ENCODE data around the gene ADGRB3.
A peak's percentile ranks its signal among the peaks of the same experiment; 100 is the strongest.
"Not testable (repeated sequence)": the region's sequence is repeated elsewhere in the genome, so short reads cannot be mapped to it uniquely, and the experiment has no call there.

The ADGRB3 gene

DNA sequence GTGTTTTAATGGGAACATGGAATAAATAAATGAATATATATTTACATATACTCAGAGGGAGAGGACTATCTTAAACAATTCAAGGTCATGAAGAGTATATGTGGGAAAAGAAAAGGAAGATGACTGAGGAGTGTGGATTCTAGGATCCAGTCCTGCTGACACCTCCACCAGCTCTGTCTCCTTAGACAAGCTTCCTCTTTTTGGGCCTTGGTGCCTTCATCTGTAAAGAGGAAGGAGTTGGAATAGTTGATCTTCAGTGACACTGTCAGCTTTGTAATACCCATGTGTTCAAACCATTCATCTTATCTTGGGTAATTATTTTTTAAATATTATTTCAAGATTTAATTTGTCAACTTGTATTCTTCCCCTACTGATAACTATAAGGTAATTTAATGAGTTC, 338.0 kb downstream of the ADGRB3 start:
- DNase-seq: no peak

DNA sequence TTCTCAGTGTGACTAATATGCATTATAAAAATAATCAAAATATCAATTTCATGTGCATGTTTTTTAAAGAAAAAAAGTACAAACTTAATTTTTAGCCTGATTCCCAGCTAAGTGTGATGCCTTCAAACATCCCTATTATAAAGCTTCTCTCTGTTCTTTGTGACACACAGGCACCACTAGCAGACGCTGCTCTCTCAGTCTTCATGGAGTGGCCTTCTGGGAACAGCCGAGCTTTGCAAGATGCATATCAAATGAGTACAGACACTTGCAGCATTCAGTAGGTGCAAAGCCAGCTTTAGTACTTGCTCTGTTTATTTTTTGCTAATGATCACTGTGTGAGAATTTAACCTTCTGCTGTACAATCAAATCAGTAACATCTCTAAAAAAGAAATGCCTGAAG, 340.0 kb downstream of the ADGRB3 start:
- peak; percentile 16 for DNase-seq

DNA sequence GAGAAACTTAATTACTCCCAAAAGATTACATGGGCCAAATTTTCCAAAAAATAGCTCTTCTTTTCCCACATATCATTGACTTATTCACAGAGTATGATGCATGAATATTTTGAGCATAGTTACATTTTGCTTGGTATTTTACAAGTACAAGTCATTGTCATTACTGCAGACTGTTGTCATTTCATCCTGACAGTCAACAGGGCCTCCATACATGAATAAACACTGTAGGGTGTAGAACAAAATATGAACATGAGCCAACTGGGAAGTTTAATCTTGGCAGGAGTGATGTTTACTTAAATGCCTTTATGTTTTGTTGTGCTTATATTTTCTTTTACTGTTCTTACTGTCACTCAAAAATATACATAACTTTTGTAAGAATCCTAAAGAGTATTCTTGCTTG, 340.7 kb downstream of the ADGRB3 start:
- DNase-seq: no peak

DNA sequence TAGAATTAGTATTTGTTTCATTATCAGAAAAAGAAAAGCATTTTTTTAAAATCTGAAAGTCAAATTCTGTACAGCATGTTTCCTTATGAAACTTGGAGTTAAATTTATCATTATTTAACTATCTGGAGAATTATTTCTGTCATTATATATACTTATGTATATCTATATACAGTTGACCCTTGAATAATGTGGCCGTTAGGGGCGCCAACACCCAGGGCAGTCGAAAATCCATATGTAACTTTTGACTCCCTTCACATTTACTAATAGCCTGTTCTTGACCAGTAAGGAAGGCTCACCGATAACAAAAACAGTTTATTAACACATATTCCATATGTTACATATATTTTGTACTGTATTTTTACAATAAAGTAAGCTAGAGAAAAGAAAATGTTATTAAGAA, 341.2 kb downstream of the ADGRB3 start:
- DNase-seq: no peak

GRCh38 chr6:68978411-68978810, 343.3 kb downstream of the ADGRB3 start:
- DNase-seq: no peak

GRCh38 chr6:68981668-68982067, 346.6 kb downstream of the ADGRB3 start:
- DNase-seq: not testable (repeated sequence)

- DNase-seq: no peak
Observed at GRCh38 chr6:68988698-68989097, 353.6 kb downstream of the ADGRB3 start.

GRCh38 chr6:68990317-68990716, 355.2 kb downstream of the ADGRB3 start:
- peak; percentile 2 for DNase-seq

DNA sequence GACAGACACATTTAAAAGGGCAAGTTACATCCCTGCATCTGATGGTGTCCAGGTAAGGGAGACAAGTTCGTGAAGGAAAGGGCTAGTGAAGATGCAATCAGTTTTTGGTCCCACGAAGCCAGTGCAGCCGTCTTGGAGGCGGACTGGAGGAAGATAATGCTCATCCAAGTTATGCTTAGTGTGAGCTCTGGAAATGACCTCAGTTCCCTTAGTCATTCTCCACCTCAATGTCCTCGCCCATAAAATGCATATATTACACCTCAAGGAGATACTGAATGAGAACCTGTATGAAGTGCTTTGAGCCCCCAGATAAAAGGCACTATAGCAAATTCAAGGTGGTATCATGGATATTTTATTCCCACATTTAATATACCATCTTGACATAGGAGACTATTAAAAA, 358.8 kb downstream of the ADGRB3 start:
- DNase-seq: no peak

DNA sequence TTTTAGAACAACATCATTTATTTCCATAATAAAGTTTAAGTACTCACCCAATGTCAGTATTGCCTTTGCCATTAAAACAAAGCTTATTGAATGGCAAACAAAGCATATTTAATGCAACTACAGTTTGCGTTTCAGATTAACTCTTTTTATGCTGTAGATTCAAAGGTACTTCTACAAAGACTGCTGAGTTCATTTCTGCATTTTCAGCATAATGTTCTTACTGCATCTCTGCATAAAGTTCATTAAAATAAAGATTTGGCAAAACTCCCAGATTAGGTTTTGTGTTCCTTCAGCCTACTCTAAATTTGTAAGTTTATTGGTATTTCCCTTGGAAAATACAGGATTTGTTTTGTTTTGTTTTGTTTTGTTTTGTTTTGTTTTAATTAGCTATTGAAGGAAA, 359.4 kb downstream of the ADGRB3 start:
- DNase-seq: no peak

DNA sequence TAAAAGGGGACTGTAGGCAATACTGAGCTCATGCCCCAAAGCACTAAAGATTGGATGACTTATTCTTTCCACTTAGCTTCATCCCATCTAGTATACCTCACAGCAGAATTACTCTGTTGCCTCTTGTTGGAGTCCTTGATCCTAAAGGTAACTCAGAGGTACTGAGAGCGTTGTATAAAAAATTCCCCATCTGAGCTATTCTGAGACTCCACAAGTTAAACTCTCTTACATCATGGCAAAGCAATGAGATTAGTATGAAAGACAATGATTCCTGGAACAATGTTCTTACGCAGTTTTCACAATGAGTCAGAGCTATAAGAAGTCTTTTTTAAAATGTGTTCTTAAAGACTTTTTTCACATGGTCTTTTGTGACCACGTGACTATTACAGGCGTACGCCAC, 370.1 kb downstream of the ADGRB3 start:
- DNase-seq: no peak

GRCh38 chr6:69007781-69008180, 372.7 kb downstream of the ADGRB3 start:
- no peak for DNase-seq

DNA sequence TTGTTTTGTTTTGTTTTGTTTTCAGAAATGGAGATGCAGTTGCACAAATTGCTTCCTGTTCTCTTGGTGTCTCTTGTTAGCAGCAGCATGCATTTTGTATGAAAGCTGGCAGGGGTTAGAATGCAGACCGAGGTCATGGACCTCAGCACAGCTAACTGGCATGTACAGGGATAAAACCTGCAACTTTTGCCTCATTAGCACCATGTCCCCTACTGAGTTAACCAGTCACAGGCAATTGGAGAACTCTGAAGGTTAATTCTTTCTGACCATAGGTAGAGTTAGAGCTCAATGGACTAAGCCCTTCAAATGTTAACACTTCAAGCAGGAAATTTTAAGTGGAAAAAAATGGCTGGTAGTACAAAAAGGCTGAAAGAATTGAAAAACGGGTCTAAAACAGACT, 377.1 kb downstream of the ADGRB3 start:
- no peak for DNase-seq

- no peak for DNase-seq
Observed at GRCh38 chr6:69012876-69013275, 377.8 kb downstream of the ADGRB3 start.

DNA sequence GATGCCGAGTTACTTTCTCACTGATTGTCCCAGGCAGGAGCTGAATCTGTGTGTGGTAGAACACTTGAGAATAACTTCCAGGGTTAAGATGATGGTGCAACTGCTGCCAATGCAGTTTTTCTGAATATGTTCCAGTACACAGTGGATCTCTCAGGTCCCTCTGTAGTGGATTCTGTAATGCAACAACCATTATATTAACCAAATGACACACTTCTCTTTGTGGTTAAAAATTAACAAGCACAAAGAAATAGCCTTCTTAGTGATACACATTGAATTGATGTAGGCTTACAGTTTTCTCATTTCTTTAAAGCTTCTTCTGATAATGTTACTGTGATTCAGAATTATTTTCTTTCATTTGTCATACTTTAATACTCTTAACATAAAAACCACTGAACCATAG, 383.8 kb downstream of the ADGRB3 start:
- DNase-seq: no peak

- no peak for DNase-seq
Observed at GRCh38 chr6:69019832-69020231, 384.8 kb downstream of the ADGRB3 start.

- DNase-seq: no peak
Observed at GRCh38 chr6:69022993-69023392, 387.9 kb downstream of the ADGRB3 start.

DNA sequence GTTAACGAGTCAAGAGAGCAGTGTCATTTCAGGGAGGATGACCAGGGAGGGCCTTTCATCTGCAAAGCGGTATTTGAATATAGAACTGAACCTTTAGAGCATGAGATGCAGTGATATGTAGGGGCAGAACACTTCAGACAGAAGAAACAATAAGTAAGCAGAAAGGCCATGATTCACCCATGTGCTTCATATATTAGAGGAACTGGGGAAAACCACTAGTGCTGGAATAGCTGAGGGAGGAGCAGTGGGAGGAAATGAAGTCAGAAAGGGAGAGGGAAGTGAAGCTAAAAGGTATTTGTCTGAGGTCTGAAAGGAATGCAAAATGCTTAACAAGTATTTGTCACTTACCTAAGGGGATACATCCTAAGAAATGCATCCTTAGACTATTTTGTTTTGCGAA, 391.2 kb downstream of the ADGRB3 start:
- no peak for DNase-seq

- no peak for DNase-seq
Observed at GRCh38 chr6:69026715-69027114, 391.6 kb downstream of the ADGRB3 start.

- no peak for DNase-seq
Observed at GRCh38 chr6:69027861-69028260, 392.8 kb downstream of the ADGRB3 start.

DNA sequence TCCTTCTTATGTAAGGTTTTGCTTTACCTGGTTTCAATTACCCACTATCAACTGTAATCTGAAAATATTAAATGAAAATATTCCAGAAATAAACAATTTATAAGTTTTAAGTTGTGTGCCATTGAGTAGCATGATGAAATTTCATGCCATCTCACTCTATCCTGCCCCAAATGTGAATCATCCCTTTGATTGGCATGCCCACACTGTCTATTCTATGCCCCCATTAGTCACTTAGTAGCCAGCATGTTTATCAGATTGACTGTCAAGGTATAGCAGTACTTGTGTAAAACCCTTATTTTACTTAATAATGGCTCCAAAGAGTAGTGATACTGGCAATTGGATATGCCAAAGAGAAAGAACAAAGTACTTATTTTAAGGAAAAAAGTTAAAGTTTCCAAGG, 403.8 kb downstream of the ADGRB3 start:
- no peak for DNase-seq

GRCh38 chr6:69042297-69042696, 407.2 kb downstream of the ADGRB3 start:
- DNase-seq: no peak

GRCh38 chr6:69044534-69044933, 409.5 kb downstream of the ADGRB3 start:
- DNase-seq: no peak

- no peak for DNase-seq
Observed at GRCh38 chr6:69059413-69059812, 424.3 kb downstream of the ADGRB3 start.

DNA sequence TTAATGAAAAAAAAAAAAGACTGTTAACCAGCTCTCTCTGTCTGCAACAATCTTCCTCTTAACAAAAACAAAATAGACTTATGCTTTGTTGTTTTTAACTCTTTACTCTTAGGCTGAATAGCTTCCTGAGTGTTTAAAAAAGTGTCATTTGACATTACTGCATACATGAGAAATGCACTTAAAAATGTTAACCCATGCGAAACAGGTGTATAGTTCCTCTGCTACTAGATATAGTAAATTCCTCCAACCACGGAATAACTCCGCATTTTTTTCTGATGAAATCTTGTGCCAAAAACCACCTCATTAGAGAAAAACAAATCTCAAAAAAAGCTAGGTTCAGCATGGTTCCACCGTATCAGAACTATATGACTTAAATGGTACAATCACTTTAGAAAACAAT, 426.0 kb downstream of the ADGRB3 start:
- DNase-seq: no peak

- no peak for DNase-seq
Observed at GRCh38 chr6:69063401-69063800, 428.3 kb downstream of the ADGRB3 start.
